DMS 273 treated with DMSO at 0.1 percent for 48 hours (cell line): ENCODE results near the gene NNMT.

Source experiments
- DNase-seq: peaks from one replicate; lab custom pipeline; 2025; lab: John Stamatoyannopoulos, UW

Gene NNMT

GRCh38 chr11:114284914-114285313 is 11.3 kb upstream of the NNMT start:
- DNase-seq = no peak

DNA sequence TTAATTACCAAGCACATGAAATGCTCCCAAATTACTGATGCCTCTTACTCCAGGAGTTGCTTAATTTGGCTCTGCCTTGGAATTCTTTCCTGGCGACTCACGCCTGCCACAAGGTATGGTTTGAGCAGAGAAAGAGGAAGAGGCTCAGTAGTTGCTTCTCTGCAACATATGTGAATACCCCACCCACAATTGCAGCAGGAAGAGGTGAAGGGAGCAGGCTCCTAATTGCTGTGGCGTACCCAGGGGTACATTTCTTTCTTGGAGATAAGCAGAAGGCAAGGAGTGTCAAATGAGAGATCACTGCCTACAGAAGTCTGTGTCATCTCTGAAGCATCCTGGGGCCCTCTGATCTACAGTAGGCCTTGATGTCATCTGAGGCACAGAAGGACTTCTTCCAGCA is 10.6 kb upstream of the NNMT start:
- DNase-seq = no peak

- no peak for DNase-seq
These were observed 10.0 kb upstream of the NNMT start for GRCh38 chr11:114286229-114286628.

DNA sequence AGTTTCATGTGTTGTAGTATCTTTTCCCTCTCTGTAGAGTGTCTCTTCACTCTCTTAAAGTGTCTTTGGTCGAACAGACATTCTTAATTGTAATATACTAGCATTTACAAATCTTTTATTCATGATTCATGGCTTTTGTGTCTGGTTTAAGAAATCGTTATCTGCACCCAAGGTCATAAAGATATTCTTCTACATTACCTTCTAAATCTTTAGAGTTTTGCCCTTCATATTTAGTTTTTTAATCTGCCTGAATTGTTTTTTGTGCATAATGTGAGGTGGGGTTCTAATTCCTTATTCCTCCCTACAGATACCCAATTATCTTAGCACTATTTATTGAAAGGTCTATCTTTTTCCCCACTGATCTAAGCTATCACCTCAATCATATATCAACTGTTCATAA is 9.0 kb upstream of the NNMT start:
- DNase-seq = no peak

DNA sequence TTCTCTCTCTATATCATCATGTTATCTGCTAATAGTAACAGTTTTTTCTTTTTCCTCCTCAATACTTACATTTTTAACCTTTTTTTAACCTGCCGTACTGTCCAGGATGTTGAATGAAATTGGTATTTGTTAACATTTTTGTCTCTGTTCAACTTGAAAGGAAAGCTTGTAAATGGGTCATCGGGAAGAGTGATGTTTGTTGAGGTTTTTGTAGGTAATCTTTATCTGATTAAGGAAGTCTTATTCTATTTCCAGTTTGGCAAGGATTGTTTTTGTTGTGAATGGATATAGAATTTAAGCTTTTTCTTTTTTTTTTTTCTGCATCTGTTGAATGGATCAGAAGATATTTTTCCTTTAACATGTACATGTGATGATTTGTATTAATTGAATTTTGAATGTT is 8.1 kb upstream of the NNMT start:
- no peak for DNase-seq

- no peak for DNase-seq
These were observed 6.4 kb upstream of the NNMT start for GRCh38 chr11:114289779-114290178.

DNA sequence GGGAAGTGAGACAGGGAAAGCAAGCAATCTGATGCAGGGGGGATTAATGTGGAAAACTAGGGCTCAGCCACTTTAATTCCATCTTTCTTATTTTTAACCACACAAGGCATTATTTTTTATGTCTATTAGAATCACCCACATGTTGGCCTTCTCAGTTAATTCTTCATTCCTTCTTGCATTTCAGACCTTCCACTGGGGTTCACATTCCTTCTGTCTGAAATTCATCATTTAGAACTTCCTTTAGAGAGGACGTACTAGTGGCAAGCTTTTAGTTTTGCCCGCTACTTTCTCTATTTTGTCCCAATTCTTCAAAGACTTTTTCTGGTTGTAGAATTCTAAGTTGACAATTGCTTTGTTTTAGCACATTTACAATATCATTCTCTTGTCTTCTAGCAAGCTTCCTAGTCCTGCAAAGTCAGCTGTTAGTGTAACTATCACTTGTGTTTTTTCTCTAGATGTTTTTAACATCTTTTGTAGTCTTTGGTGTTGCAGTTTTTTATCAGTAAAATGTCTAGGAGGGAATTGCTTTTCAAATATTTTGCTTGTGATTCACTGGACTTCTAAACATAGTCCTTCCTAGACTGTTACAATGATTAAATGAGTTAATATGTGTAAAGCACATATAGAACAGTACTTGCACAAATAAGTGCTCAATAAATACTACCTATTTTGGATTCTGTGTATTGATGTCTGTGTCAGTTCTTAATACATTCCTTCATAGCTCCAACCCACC is 5.5 kb upstream of the NNMT start:
- DNase-seq = no peak

DNA sequence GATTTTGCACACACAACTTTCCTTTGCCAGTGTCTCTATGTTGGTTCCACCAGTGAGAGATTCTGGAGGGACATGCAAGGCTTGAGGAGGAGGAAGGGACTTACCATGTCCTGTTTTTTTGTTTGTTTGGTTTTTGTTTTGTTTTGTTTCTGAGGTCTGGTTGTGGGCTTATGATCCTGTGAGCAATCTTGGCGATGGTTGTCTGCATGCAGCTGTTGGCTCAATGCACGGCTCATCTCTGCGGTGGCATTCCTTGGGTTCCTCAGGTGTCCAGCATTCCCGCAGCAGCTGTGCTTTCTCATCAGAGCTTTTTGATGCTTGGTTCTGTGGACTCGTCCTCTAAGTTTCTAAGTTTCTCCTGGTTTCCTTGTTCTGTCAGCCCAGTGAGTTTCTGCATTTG is 4.8 kb upstream of the NNMT start:
- DNase-seq = no peak

- no peak for DNase-seq
These were observed 4.1 kb upstream of the NNMT start for GRCh38 chr11:114291842-114292680.

DNA sequence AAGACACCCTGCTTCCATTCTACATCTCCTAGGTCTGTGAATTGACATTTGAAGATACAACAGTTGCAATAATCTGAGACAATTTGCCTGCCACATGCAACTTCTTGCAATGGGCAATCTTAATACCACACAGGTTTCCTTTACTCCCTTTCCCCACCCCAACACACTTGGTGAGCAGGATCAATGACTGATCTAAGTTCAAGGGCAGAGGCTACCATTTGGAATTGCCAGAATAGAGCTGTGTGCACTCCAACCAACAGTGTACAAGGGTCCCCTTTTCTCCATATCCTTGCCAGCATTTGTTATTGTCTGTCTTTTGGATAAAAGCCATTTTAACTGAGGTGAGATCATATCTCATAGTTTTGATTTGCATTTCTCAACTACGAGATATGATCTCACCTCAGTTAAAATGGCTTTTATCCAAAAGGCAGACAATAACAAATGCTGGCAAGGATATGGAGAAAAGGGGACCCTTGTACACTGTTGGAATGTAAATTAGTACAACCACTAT is 2.9 kb upstream of the NNMT start:
- no peak for DNase-seq

DNA sequence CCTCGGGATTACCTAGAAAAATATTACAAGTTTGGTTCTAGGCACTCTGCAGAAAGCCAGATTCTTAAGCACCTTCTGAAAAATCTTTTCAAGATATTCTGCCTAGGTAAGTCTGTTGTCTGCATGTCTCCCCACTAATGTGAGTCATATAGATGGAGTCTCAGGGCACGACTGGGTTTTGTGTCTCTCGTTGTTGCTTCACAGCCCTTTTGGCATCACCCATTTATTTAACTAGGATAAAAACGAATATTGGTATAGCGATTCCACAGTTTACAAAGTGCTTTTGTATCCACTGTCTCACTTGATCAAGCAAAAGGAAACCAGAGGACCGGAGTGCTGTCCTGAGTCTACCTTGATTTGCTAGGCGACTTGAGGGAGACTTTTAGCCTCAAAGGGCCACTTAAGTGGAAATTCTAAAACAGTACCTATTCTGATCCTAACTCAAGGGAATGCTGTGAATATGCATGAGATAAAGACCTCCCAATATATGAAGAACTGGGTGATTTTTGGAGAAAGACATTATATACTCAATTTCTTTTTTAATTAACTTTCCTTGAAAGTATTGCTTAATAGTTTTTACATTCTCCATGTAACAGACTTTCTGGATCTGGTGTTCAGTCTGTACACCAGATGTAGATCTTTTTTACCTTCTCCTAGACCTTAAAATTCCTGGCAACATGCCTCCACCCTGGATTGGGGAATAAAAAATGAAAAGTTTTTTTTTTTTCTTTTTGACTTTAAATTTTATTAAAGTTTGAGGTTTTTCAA is 590 bp downstream of the NNMT start:
- no peak for DNase-seq

GRCh38 chr11:114297806-114298709 is 1.9 kb downstream of the NNMT start:
- no peak for DNase-seq

DNA sequence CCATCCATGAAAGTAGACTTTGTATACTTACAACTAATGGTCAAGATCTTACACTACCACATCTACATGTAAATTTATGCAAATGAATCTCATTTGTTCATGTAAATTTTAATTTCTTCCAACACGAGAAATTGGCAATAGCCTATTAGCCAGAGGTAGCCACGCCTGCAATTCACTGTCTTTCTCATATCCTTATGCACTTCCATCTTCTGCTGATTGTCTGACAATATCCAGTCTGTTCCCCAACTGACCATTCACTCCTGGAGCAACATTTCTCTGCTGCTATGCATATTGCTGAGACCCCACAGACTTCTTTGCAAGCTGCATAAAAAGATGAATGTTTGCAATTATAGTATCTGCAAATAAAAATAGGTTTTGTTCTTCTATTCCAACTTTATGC is 2.5 kb downstream of the NNMT start:
- DNase-seq = no peak

DNA sequence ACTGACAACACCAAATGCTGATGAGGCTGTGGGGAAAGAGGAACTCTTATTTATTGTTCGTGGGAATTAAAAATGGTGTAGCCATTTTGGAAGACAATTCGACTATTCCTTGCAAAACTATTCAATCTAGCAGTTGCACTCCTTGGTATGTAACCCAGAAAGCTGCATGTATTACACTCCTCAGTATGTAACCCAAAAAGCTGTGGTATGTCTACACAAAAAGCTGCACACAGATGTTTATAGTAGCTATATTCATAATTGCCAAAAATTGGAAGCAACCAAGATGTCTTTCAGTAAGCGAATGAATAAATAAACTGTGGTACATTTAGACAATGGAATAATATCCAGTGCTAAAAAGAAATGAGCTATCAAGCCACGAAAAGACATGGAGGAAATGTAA is 4.9 kb downstream of the NNMT start:
- DNase-seq = no peak

GRCh38 chr11:114301927-114302326 is 5.7 kb downstream of the NNMT start:
- no peak for DNase-seq

GRCh38 chr11:114302663-114303062 is 6.5 kb downstream of the NNMT start:
- no peak for DNase-seq

GRCh38 chr11:114304065-114304464 is 7.9 kb downstream of the NNMT start:
- no peak for DNase-seq

- DNase-seq = no peak
These were observed 8.8 kb downstream of the NNMT start for GRCh38 chr11:114304969-114305368.

DNA sequence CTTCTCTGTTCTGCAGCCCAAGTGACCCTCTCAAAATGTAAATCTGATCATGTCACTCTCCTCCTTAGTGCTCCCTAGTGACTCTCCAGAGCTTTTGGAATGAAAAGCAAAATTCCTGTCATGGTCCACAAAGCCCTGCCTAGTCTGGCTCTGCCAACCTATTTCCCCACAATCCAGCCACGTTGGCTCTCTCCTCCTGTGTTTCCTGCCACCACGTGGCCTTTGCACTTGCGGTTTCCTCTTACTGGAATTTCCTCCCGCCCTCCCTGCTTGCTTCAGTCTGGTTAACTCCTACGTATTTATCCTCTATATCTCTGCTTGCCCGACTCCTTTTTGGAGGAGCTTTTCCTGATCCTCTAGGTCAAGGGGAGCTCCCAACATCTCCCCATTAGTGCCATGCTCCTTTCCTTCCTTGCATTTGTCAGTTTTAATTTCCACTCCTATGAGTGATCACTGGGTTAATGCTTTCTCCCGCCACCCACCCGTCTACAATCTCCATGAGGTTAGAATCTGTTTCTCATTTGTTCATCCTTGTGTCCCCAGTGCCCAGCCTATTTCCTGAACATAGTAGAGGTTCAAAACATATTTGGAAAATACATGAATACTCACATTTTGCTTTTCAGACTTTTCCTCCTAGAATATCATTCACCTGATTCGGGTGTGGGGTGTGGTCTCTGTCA is 11.5 kb downstream of the NNMT start:
- no peak for DNase-seq

DNA sequence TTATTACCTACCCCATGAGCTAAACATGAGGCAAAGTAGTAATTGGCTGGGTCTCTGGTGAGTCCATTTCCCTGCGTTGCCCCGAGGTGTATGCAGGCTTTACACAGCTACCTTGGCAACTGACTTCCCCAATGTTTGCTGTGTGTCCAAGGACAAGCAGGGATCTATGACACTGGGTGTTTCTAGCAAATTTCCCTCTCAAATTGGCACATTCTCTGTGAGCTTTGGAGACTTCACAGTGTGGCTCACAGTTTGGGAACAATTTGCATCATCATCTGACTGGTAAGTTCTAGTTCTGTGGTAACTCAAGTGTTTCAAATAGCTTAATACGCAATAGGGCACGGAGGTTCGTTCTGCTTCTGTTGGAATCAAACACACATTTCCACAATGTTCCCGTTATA is 12.5 kb downstream of the NNMT start:
- DNase-seq = no peak

DNA sequence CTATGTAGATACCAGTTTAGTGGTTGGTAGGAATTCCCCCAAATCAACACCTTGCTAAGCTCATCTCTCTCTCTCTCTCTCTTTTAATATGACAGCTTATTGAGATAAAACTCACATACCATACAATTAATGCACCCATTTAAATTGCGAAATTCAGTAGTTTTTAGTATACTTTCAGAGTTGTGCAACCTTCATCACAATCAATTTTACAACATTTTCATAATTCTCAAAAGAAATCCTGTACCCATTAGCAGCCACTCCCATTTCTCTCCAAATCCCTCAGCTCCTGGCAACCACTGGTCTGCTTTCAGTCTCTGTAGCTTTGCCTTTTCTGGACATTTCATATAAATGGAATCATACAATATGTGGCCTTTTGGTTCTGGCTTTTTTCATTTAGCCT is 13.3 kb downstream of the NNMT start:
- DNase-seq = no peak
